ENCODE data around the gene LURAP1L.

The LURAP1L gene

DNA sequence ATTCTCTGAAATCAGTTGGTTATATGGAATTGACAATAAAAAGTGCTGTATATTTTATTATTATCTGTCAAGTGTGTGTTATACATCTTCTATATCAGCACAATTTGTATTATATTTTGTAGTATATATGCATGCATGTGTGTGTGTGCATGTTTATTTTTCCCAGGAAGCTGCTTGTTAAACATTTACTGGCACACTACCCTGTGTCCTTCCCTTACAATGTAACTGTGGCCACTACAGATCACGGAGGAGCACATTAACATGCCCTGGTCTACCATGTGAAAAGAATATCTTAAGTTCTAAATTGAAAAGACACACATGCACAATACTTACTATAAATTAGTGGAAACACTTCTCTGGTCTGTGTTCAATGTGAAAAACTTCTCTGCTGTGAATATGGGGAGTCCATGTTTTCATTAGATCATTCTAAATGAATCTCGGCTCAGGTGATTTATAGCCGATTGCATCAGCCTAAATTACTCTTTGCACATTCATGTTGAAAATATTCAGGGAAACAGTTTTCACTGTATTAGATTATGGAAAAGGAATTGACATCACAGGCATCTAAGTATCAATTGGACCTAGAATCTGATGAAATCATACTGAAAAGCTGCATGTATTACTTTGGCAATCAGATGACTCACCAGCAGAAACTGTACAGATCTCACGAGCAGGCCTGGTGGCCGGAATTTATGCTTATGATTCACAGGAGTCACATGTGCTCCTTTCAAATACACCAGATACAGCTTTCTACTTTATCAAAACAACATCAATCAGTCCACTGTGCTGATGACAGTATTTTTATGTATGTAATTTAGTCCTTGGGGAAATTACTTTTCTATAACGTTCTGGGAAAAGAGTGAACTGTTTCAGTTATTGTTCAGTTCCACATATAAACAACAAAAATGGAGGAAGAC is 39.4 kb downstream of the LURAP1L start:
- DNase-seq (ENCODE audit: low read depth in 3 of 3): no peak

DNA sequence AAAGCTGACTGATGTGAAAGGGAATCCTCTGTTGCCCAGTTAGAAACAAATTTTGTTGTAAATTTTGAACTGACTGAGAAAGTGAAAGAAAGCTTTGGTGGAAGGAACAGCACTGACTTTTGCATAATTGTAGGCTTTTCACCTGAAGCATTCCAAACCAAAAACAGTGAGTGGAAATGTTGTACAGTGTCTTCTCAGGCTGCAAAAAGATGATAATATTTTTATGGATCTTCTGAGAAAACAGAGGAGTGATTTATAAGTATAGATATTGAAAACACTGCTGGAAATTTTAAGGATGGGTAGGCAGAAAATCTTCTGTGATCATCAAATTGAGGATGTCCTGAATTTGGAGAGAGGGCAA is 40.0 kb downstream of the LURAP1L start:
- no peak for DNase-seq (ENCODE audit: low read depth in 3 of 3)

DNA sequence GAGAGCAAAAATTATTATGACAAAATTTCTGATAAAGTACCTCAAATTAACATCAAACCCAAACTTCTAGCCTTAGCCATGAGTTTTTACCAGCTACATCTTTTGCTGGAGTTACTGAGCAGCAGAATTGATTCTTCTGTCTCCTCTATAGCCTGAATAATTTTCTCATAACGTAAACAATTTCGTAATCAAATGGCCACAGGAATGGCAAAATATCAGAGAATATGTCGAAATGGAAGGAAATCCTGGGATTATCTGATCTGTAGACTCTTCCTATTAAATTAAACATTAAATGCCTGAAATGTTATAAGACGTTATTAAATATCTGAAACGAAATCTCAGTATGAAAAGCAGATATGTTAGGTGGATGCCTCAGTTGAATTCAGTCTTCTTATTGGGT is 41.1 kb downstream of the LURAP1L start:
- DNase-seq (ENCODE audit: low read depth in 3 of 3): no peak

- DNase-seq (ENCODE audit: low read depth in 3 of 3): no peak
Observed at GRCh38 chr9:12816656-12817101, 41.9 kb downstream of the LURAP1L start.

DNA sequence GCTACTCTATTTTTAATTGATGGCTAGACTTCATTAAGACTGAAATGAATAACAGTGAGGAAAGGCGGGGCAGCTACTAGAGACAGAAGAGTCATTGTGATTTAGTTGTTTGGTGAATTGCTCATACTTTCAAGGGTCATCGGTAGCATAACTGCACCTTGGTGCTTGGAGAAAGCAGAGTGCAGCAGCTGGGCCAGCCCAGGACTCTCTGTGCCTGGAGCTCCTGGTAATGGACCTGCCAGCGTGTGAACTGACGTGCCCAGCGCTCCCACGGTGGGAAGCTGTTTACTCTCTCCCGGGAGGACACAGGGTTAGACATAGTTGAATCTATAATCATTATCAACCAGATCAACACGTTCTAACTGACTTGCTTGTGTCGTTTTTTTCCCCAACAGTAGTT is 42.9 kb downstream of the LURAP1L start:
- no peak for DNase-seq (ENCODE audit: low read depth in 3 of 3)

- no peak for DNase-seq (ENCODE audit: low read depth in 3 of 3)
Observed at GRCh38 chr9:12818431-12819000, 43.7 kb downstream of the LURAP1L start.

GRCh38 chr9:12819436-12820185 is 44.8 kb downstream of the LURAP1L start:
- DNase-seq (ENCODE audit: low read depth in 3 of 3): no peak

DNA sequence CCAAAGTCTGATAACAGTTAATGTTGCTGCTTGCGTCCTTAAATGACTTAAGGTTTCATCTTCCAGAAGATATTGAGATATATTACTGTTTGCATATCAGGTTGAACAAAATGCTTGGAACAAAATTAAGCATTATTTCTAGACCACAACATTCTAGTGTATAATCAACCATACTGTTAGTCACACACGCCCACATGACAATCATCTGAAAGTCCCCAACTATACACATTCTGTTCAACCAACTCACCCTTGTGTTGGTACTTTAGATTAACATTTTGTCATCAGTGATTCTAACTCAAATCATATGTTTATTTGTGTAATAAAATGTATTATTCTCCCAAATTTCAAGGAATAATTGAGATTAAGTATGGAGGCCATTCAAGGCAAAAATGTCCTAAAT is 47.3 kb downstream of the LURAP1L start:
- no peak for DNase-seq (ENCODE audit: low read depth in 3 of 3)

- DNase-seq (ENCODE audit: low read depth in 3 of 3): no peak
Observed at GRCh38 chr9:12826924-12827565, 52.2 kb downstream of the LURAP1L start.

DNA sequence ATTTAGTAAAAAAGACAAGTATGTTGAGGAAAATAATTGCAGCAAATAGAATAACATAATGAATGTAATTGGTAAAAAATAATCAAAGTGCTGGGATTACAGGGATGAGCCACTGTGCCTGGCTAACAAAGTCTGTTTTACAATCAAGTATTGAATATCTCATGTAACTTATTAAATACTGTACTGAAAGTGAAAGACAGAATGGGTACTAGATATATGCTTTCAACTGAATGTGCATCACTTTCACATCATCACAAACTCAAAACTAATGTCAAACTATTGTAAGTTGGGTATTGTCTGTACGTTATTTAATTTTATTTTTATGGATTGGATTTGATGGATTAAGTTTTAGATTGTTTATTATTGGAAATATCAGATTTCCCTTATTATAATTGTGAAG is 58.9 kb downstream of the LURAP1L start:
- DNase-seq (ENCODE audit: low read depth in 3 of 3): no peak

GRCh38 chr9:12838546-12838945 is 63.7 kb downstream of the LURAP1L start:
- no peak for DNase-seq (ENCODE audit: low read depth in 3 of 3)

DNA sequence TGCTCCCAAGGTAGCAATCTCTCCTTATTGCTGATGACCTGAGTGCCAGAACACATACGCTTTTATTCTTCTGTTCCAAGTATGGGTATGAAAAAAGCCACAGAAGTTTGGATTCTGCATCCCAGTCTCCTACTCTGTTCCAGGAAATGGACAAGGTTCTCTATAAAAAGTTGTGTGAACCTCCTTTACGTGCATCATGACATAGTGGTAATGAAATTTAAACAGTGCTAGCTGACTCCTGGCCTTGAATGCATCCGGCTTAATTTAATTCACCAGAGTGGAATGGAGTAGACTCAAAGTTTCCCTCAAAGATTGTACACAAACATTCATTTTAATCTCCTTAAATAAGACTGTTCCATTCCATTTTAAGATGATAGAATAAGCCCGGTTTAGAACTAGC is 68.9 kb downstream of the LURAP1L start:
- no peak for DNase-seq (ENCODE audit: low read depth in 3 of 3)

DNA sequence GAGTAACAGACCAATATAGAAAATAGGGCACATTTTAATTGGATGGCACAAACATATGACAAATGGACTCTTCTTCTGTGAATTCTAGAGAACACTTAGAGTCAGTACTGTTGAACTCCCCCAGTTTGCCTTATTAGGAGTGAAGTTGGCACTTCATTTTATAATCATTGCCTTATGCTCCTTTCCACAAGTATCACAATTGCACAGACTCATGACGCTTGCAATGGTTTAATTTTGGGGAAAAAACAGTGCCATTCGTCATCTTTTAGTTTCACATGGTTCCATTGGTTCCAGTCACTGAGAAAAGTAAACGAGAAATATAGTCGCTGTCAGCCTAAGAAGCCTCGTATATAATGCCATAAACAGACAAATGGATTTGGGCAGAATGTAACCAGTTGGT is 71.2 kb downstream of the LURAP1L start:
- no peak for DNase-seq (ENCODE audit: low read depth in 3 of 3)

DNA sequence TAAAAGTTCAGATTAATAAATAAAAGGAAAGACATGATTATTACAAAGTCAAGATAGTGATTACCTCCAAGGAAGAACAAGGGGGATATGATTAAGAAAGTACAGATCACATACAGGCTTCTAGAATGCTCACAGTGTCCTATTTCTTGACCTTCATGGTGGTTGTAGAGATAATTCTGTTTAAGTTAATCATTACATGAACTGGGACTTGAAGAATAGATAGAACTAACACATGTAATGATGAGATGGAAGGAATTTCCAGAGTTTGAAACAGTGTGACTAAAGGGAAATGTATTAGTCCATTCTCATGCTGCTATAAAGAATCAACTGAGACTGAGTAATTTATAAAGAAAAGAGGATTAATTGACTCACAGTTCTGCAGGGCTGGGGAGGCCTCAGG is 72.7 kb downstream of the LURAP1L start:
- no peak for DNase-seq (ENCODE audit: low read depth in 3 of 3)

GRCh38 chr9:12849486-12850003 is 74.7 kb downstream of the LURAP1L start:
- DNase-seq (ENCODE audit: low read depth in 3 of 3): no peak

DNA sequence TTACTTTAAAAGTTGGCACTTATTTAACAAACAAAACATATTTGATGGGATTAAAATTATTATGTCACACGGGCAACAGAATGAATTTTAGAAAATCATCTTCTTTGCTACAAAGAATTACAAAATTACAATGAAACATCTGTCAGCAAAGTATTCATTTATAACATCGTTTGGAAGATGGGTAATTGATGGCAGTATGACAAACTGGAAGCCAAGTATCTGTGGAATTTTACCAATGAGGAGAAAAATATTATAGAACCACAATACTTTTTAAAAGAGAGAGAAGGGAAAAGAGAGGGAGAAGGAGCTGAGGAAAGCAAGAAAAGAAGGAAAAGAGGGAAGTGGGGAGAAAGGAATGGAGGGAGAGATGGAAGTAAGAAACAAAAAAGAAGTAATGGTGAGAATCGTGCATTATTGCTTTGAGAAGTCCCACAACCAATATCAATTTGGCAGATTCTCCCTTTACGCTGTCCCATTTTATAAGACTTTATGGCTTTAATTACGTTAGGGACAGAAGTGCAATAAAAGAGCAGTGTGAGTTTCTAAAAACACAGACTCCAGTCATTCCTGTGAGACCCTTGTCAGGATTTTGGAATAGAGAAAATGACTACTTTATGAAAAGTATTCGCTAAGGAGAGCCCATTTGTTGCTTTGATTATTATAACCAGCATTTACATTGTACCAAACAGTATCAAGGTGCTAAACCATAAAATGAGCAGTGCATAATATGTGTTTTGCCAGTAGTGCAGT is 76.7 kb downstream of the LURAP1L start:
- no peak for DNase-seq (ENCODE audit: low read depth in 3 of 3)

DNA sequence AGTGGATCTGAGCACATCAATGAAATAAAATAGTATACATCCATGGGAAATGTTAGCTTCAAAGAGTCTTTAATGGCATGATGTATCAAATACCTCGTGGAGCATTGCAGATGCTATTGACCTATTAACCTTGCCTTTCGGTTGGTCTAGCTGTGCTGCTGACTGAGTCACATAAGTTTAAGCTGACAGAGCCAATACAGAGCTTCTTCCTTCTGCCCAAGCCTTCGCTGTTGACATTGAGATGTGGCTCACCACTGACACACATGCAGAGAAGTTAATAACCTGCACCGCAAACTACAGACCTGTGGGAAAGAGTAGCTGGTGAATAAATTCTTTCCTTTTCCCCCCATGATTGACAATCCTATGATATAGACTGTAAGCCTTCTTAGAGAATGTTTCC is 78.2 kb downstream of the LURAP1L start:
- DNase-seq (ENCODE audit: low read depth in 3 of 3): no peak

DNA sequence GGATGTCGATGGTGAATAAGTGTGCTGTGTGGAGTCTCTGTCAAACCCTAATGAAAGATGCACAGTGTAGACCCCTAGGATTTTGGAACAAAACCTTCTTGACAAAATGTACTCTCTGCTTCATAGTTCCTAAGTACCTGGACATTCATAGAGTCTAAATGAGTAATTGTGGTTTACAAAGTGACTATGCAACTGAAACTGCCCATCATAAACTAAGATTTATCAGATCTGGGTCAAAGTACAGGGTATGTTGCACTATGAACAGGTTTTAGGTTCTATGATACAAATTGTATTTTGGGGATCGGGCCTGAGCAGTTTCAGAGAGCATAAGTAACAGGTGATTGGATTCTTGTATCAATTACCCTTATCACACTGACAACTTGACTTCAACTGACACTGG is 79.4 kb downstream of the LURAP1L start:
- no peak for DNase-seq (ENCODE audit: low read depth in 3 of 3)

DNA sequence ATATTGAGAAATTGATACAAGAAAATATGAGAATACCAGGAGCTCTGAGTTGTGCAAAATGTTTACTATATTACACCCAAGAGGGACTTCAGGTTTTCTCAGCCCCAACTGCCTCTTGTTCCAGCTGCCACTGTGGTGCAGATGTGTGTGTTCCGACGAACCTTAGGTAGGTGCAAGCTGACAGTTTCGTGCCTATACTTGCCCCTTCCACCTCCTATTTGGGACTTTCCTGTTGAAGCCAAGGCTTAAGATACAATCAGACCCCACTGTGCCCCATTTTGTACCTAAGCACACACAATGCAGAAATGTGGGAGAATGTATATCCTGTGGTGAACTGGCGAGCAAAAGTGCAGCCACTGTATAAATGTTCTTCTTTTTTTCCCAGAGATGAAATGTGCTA is 80.2 kb downstream of the LURAP1L start:
- DNase-seq (ENCODE audit: low read depth in 3 of 3): no peak

DNA sequence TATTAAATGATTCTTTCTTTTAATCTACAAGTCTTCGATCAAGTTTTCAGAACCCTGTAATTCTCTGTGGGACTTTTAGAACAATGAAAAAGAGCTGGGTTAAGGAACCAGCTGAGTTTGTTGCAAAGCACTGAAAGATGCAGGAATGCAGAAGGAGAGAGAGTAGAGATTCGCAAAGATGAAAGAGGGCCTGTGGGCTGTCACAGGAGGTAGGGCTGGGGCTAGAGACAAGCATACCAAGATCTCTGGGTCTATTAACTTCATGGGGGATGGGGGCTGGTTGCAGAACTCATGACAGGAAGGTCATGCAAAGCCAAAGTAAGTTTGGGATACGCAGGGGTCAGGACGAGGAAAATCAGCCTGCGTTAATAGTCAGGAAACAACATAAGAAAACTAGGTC is 81.8 kb downstream of the LURAP1L start:
- no peak for DNase-seq (ENCODE audit: low read depth in 3 of 3)

DNA sequence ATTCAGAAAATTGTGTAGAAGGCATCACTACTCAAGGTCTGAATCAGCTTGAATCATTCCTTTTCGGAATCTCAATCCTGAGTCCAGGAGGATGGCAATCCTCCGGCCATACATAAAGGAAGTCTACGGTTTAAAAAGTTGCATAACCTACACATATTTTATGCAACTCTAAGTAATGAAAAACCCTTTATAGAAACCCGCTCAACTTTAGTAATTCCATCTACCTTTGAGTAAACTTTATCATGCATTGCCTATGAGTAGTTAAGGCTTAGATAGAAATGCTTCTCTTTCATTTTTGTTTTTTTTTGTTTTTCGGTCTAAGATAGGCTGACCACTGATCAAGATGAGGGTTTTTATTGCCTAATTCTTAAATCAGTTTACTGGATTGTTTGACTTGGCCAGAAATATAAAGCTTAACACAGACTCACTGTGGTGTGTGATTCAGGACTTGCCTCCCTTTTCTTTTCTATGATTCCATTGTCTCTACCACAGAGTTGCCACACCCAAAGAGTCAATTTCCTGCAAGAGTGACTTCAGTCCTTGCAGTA is 85.0 kb downstream of the LURAP1L start:
- no peak for DNase-seq (ENCODE audit: low read depth in 3 of 3)
